HCT116 (cell line): Measurements from ENCODE around the gene NCAPG2.

Experiments
- EZH2 ChIP-seq: fragments of 200-600 bp; sonication (generic); IDR thresholded peaks from 2 replicates; pipeline ENCODE4 v1.6.1; 2017; ENCODE audit warnings: antibody characterized with exemption, mixed run types
- POLR2A ChIP-seq: IDR thresholded peaks from 2 replicates; pipeline ENCODE4 v1.7.0; 2011; ENCODE audit warnings: borderline replicate concordance; ENCODE audit not compliant: insufficient read depth, insufficient read length; ENCODE audit errors: extremely low read depth
- POLR2AphosphoS5 ChIP-seq: IDR thresholded peaks from 2 replicates; pipeline ENCODE4 v1.6.1; 2011; ENCODE audit warnings: mild to moderate bottlenecking, low read depth, low read length, moderate library complexity
- TF ChIP-seq, protein P1 (sequence below), 3 experiments: fragments of 200-600 bp in 1 of 3; sonication (generic) in 1 of 3; IDR thresholded peaks in 2 of 3; conservative IDR thresholded peaks in 1 of 3; 2 replicates each; pipeline ENCODE4 v1.5.1; 2012 to 2017; ENCODE audit warnings: low read depth in 2 of 3, low read length in 2 of 3, antibody characterized with exemption in 1 of 3, borderline replicate concordance in 1 of 3, control low read depth in 1 of 3, mild to moderate bottlenecking in 1 of 3, mixed read lengths in 1 of 3, mixed run types in 1 of 3, moderate library complexity in 1 of 3; ENCODE audit not compliant: insufficient read depth in 1 of 3

DNA sequence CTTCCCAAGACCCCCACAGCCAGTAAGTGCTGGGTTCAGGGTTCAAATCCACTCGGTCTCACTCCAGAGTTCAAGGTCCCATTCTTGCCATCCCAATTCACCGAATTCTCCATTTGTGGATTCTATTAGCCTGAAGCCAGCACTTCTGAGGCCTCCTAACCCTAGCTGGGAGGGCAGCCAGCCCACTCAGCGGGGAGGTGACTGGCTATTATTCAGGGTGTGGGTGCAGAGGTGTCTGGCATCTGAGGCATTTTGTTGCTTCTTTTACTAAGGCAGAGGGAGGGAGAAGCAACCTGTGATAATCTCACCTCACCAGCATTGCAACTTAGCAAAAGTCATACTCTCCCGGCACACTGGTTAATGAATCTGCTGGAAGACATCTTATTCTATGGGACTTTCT is 108.3 kb downstream of the NCAPG2 start:
- TF ChIP-seq, protein P1, sequence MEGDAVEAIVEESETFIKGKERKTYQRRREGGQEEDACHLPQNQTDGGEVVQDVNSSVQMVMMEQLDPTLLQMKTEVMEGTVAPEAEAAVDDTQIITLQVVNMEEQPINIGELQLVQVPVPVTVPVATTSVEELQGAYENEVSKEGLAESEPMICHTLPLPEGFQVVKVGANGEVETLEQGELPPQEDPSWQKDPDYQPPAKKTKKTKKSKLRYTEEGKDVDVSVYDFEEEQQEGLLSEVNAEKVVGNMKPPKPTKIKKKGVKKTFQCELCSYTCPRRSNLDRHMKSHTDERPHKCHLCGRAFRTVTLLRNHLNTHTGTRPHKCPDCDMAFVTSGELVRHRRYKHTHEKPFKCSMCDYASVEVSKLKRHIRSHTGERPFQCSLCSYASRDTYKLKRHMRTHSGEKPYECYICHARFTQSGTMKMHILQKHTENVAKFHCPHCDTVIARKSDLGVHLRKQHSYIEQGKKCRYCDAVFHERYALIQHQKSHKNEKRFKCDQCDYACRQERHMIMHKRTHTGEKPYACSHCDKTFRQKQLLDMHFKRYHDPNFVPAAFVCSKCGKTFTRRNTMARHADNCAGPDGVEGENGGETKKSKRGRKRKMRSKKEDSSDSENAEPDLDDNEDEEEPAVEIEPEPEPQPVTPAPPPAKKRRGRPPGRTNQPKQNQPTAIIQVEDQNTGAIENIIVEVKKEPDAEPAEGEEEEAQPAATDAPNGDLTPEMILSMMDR (IDR thresholded peaks at IDR 0.05 in 2 of 3, conservative IDR thresholded peaks at IDR 0.05 in 1 of 3; ENCODE audit: borderline replicate concordance in 1 of 3, insufficient read depth in 1 of 3, low read depth in 2 of 3, low read length in 2 of 3) = no peak
- TF ChIP-seq EZH2 = no peak
- TF ChIP-seq POLR2AphosphoS5 = no peak
- TF ChIP-seq POLR2A = no peak
